BE2C (cell line): ENCODE measurements around the gene SLC22A23. TPM values are rescaled to one million over a fixed set of nuclear protein-coding genes. Genes with fewer than 3 reads are reported as not detected.

ENCODE experiments used
- DNase-seq: peaks from one replicate; pipeline ENCODE4 v3.0.0-alpha.2; 2020
- H3K27me3 ChIP-seq: fragments of 250-450 bp; sonication (Bioruptor Pico); 2 replicates; pipeline ENCODE4 v1.5.1; 2020; ENCODE audit warnings: mild to moderate bottlenecking
- H3K36me3 ChIP-seq: fragments of 250-450 bp; sonication (Bioruptor Pico); 2 replicates; pipeline ENCODE4 v1.5.1; 2020; ENCODE audit warnings: mild to moderate bottlenecking
- H3K4me1 ChIP-seq: fragments of 250-450 bp; sonication (Bioruptor Pico); 2 replicates; pipeline ENCODE4 v1.5.1; 2020
- H3K4me3 ChIP-seq: 2 replicates; pipeline ENCODE4 v1.5.1; 2011; ENCODE audit warnings: low read depth, low read length
- H3K9me3 ChIP-seq: fragments of 250-450 bp; sonication (Bioruptor Pico); 2 replicates; pipeline ENCODE4 v1.5.1; 2020
- CTCF ChIP-seq: IDR thresholded peaks from 2 replicates; pipeline ENCODE4 v1.5.1; 2012; ENCODE audit warnings: mild to moderate bottlenecking, low read depth, low read length
- polyA plus RNA-seq: library from polyadenylated mRNA; unstranded; fragments of >200 nt; gene quantifications from one replicate; pipeline ENCODE4 v1.2.1, GENCODE V29; 2012; ENCODE audit warnings: low read depth, missing spikeins; ENCODE audit not compliant: insufficient read length, insufficient read depth

The SLC22A23 gene, protein sequence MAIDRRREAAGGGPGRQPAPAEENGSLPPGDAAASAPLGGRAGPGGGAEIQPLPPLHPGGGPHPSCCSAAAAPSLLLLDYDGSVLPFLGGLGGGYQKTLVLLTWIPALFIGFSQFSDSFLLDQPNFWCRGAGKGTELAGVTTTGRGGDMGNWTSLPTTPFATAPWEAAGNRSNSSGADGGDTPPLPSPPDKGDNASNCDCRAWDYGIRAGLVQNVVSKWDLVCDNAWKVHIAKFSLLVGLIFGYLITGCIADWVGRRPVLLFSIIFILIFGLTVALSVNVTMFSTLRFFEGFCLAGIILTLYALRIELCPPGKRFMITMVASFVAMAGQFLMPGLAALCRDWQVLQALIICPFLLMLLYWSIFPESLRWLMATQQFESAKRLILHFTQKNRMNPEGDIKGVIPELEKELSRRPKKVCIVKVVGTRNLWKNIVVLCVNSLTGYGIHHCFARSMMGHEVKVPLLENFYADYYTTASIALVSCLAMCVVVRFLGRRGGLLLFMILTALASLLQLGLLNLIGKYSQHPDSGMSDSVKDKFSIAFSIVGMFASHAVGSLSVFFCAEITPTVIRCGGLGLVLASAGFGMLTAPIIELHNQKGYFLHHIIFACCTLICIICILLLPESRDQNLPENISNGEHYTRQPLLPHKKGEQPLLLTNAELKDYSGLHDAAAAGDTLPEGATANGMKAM
- polyA plus RNA-seq, result 4.8 TPM

GRCh38 chr6:3456898-3457709 lies at the start of gene SLC22A23:
Gene SLC22A23 (minus strand): TSS chr6:3457050. CDS start chr6:3456559, 491 bp downstream.
- H3K4me3 ChIP-seq, result no peak within 1 kb of the TSS

GRCh38 chr6:3506200-3506599 lies 49.4 kb upstream of the SLC22A23 start:
- no peak for TF ChIP-seq CTCF
- H3K27me3 ChIP-seq, result no peaks in the 10 kb centered on the region
- H3K4me1 ChIP-seq, result no peaks in the 10 kb centered on the region
- DNase-seq, result no peak
- no peaks in the 10 kb centered on the region for H3K9me3 ChIP-seq
- H3K36me3 ChIP-seq, result no peaks in the 10 kb centered on the region
- H3K4me3 ChIP-seq, result no peak overlapping the region

More at GRCh38 chr6:3456898-3457709, at the start of gene SLC22A23:
- peak; percentile 33 for DNase-seq
- H3K36me3 ChIP-seq, result no peaks in the 10 kb centered on the region
- peak; percentile 38 for TF ChIP-seq CTCF
- peaks cover 88% of the 10 kb centered on the region for H3K27me3 ChIP-seq
- no peaks in the 10 kb centered on the region for H3K9me3 ChIP-seq
- no peaks in the 10 kb centered on the region for H3K4me1 ChIP-seq

DNA sequence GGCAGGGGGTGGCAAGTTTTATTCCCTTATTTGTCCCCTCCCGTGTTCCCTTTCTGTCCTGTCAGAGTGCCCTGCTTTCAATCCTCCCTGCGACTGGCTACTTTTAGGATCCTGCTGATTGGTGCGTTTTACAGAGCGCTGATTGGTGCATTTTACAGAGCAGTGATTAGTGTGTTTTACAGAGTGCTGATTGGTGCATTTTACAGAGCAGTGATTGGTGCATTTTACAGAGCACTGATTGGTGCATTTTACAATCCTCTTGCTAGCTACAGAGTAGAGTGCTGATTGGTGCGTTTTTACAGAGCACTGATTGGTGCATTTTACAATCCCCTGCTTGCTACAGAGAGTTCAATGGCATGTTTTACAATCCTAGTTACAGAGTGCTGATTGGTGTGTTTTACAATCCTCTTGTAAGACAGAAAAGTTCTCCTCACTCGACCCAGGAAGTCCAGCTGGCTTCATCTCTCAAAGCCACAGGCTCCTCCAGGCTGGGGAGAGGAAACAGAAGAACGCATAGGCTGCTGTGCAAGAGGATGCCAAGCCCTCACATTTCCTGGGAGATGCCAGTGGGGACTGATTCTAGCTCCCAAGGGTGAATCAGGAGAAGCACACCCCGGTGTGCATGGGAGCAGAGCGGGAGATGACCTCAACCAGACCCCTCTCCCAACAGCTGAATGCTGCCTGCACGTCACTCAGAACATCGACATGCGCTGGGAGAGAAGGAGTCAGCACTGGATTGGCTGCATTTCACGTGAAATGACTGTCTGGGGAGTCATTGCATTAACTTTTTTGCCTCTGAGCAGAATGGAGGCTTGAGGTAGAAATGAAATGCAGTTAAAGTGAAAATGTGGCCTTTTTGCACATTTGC lies 48.3 kb upstream of the SLC22A23 start:
- Histone ChIP-seq H3K9me3 (no peaks in the 10 kb centered on the region), H3K4me3 (no peak overlapping the region), H3K36me3 (no peaks in the 10 kb centered on the region), H3K27me3 (no peaks in the 10 kb centered on the region), H3K4me1 (no peaks in the 10 kb centered on the region)
- no peak for TF ChIP-seq CTCF
- DNase-seq, result no peak

GRCh38 chr6:3504354-3504753 lies 47.5 kb upstream of the SLC22A23 start:
- TF ChIP-seq CTCF, result no peak
- no peaks in the 10 kb centered on the region for H3K36me3 ChIP-seq
- no peaks in the 10 kb centered on the region for H3K4me1 ChIP-seq
- H3K27me3 ChIP-seq, result no peaks in the 10 kb centered on the region
- no peak overlapping the region for H3K4me3 ChIP-seq
- H3K9me3 ChIP-seq, result no peaks in the 10 kb centered on the region
- DNase-seq, result no peak

- Histone ChIP-seq H3K27me3 (no peaks in the 10 kb centered on the region), H3K4me3 (no peak overlapping the region), H3K4me1 (no peaks in the 10 kb centered on the region), H3K9me3 (no peaks in the 10 kb centered on the region), H3K36me3 (no peaks in the 10 kb centered on the region)
- TF ChIP-seq CTCF, result no peak
- DNase-seq, result no peak
These were observed 45.1 kb upstream of the SLC22A23 start for GRCh38 chr6:3501826-3502500.
